Caco-2 (cell line): ENCODE data around the gene PSKH1. TPM values are rescaled to one million over a fixed set of nuclear protein-coding genes. Genes with fewer than 3 reads are reported as not detected.

Source experiments
- BruUV-seq: library from RNA; stranded (reverse); fragments of 400-500 nt; replicated peaks from 2 replicates; lab custom pipeline; 2021; lab: Mats Ljungman, UMichigan
- CTCF ChIA-PET: fragments of 300-600 bp; sonication (Branson Sonifier 250); formaldehyde crosslinking; loops from one replicate; lab custom pipeline; 2022; ENCODE audit warnings: antibody characterized with exemption; lab: Charles Lee
- POLR2A ChIA-PET: fragments of 300-600 bp; sonication (Branson Sonifier 250); formaldehyde crosslinking; loops from one replicate; lab custom pipeline; 2022; ENCODE audit warnings: antibody characterized with exemption; lab: Charles Lee
- DNase-seq, 2 experiments: peaks; one replicate each; pipeline versions ENCODE4 v3.0.0 to v3.0.0-alpha.2; 2020 to 2022
- H3K27me3 ChIP-seq: replicated peaks from 2 replicates; pipeline ENCODE4 v1.6.0; 2011; ENCODE audit warnings: low read length; ENCODE audit not compliant: control insufficient read depth, insufficient read depth
- H3K36me3 ChIP-seq: 2 replicates; pipeline ENCODE4 v1.5.1; 2011; ENCODE audit warnings: low read length; ENCODE audit not compliant: control insufficient read depth, insufficient read depth
- H3K4me1 ChIP-seq: fragments of 250-450 bp; sonication (Bioruptor Pico); 2 replicates; pipeline ENCODE4 v1.5.1; 2020; ENCODE audit warnings: mild to moderate bottlenecking
- H3K4me3 ChIP-seq: 2 replicates; pipeline ENCODE4 v1.5.1; 2011; ENCODE audit warnings: low read depth, mild to moderate bottlenecking, control low read depth, low read length
- H3K9me3 ChIP-seq: fragments of 250-450 bp; sonication (Bioruptor Pico); 2 replicates; pipeline ENCODE4 v1.5.1; 2020; ENCODE audit warnings: mild to moderate bottlenecking, moderate library complexity
- H3K27ac Mint-ChIP-seq: one replicate; pipeline ENCODE4 v1.8.0; 2022; ENCODE audit warnings: mixed read lengths; ENCODE audit not compliant: unreplicated experiment
- H3K27me3 Mint-ChIP-seq: one replicate; pipeline ENCODE4 v1.8.0; 2022; ENCODE audit warnings: mixed read lengths; ENCODE audit not compliant: insufficient read depth, unreplicated experiment
- H3K36me3 Mint-ChIP-seq: one replicate; pipeline ENCODE4 v1.8.0; 2022; ENCODE audit warnings: mild to moderate bottlenecking, mixed read lengths; ENCODE audit not compliant: insufficient read depth, unreplicated experiment
- H3K4me1 Mint-ChIP-seq: one replicate; pipeline ENCODE4 v1.8.0; 2022; ENCODE audit warnings: low read depth, mixed read lengths; ENCODE audit not compliant: unreplicated experiment
- H3K4me3 Mint-ChIP-seq: one replicate; pipeline ENCODE4 v1.8.0; 2022; ENCODE audit warnings: mild to moderate bottlenecking, moderate library complexity, mixed read lengths; ENCODE audit not compliant: unreplicated experiment
- H3K9me3 Mint-ChIP-seq: one replicate; pipeline ENCODE4 v1.8.0; 2022; ENCODE audit warnings: mixed read lengths; ENCODE audit not compliant: unreplicated experiment
- intact Hi-C: fragments of 100-400 bp; cut with micrococcal nuclease; formaldehyde crosslinking; loops from one replicate; pipeline ENCODE4 v1.10.0; 2022; ENCODE audit not compliant: unreplicated experiment
- total RNA-seq: library from RNA; stranded (reverse); gene quantifications from 2 replicates; pipeline ENCODE4 v1.2.3, GENCODE V29; 2022
- TF ChIP-seq, protein P1 (sequence below), 2 experiments: fragments of 200-600 bp in 1 of 2; IDR thresholded peaks; 1 replicate in 1 of 2; 2 replicates in 1 of 2; pipeline versions ENCODE4 v1.5.1 to v1.8.0; 2011 to 2022; ENCODE audit warnings: antibody characterized with exemption in 1 of 2, control low read depth in 1 of 2, inconsistent platforms in 1 of 2, low read depth in 1 of 2, low read length in 1 of 2, mild to moderate bottlenecking in 1 of 2, moderate library complexity in 1 of 2; ENCODE audit not compliant: insufficient read depth in 1 of 2, severe bottlenecking in 1 of 2, unreplicated experiment in 1 of 2

PSKH1 gene
- total RNA-seq, 1 experiment from 2014 or later, result 41.3 TPM

DNA sequence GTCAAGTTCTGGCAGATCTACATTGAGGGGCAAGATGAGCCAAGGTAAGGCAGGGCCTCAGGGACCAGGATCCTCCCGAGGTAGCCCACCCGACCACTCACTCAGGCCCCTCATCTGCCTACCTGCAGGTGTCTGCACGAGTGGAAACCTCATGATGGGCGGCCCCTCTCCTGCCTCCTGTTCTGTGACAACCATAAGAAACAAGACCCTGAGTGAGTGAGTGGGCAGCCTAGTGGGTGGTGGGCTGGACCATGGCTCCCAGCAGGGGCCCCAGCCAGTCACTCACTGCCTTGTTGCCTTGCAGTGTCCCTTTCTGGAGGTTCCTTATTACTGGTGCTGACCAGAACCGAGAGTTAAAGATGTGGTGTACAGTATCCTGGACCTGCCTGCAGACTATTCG lies 14.8 kb upstream of the PSKH1 start:
- Histone ChIP-seq H3K27me3 (no peaks in the 10 kb centered on the region), H3K4me1 (peaks cover 23% of the 10 kb centered on the region), H3K36me3 (peaks cover 21% of the 10 kb centered on the region), H3K4me3 (no peak overlapping the region), H3K9me3 (no peaks in the 10 kb centered on the region)
- Mint-ChIP-seq H3K4me3 (no peak overlapping the region), H3K4me1 (peaks cover 42% of the 10 kb centered on the region), H3K27ac (no peak overlapping the region), H3K9me3 (no peaks in the 10 kb centered on the region), H3K36me3 (peaks cover 78% of the 10 kb centered on the region), H3K27me3 (no peaks in the 10 kb centered on the region)
- DNase-seq, result no peak
- intact Hi-C loops, result no loop called here
- TF ChIP-seq, protein P1, sequence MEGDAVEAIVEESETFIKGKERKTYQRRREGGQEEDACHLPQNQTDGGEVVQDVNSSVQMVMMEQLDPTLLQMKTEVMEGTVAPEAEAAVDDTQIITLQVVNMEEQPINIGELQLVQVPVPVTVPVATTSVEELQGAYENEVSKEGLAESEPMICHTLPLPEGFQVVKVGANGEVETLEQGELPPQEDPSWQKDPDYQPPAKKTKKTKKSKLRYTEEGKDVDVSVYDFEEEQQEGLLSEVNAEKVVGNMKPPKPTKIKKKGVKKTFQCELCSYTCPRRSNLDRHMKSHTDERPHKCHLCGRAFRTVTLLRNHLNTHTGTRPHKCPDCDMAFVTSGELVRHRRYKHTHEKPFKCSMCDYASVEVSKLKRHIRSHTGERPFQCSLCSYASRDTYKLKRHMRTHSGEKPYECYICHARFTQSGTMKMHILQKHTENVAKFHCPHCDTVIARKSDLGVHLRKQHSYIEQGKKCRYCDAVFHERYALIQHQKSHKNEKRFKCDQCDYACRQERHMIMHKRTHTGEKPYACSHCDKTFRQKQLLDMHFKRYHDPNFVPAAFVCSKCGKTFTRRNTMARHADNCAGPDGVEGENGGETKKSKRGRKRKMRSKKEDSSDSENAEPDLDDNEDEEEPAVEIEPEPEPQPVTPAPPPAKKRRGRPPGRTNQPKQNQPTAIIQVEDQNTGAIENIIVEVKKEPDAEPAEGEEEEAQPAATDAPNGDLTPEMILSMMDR (IDR thresholded peaks at IDR 0.05; ENCODE audit: insufficient read depth in 1 of 2, low read depth in 1 of 2, low read length in 1 of 2, severe bottlenecking in 1 of 2, unreplicated experiment in 1 of 2), result no peak
- no TSS peak for BruUV-seq
- CTCF ChIA-PET, result interaction anchor here (1.3 kb wide), 1 partner anchor 62 kb away, joined by 3 read pairs; no protein-coding TSS in a partner anchor
- POLR2A ChIA-PET, result no interaction called here

DNA sequence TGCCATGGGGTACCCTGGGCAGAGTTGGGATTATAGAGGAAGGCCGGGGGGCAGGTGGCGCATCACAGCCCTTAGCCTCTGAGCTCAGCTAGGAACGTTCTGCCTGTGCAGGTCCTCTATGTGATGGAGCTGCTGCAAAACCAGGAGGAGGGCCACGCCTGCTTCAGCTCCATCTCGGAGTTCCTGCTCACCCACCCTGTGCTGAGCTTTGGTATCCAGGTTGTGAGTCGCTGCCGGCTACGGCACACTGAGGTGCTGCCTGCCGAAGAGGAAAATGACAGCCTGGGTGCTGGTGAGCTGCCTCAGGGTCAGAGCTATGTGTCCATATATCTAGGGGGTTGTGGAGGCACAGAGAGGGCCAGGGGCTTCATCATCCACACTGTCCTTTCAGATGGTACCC lies 14.2 kb upstream of the PSKH1 start:
- H3K36me3 ChIP-seq, result peaks cover 21% of the 10 kb centered on the region

GRCh38 chr16:67879462-67879861 lies 13.6 kb upstream of the PSKH1 start:
- TF ChIP-seq, protein P1 (IDR thresholded peaks at IDR 0.05; ENCODE audit: insufficient read depth in 1 of 2, low read depth in 1 of 2, low read length in 1 of 2, severe bottlenecking in 1 of 2, unreplicated experiment in 1 of 2), result no peak
- no peak for DNase-seq
- H3K27ac Mint-ChIP-seq, result no peak overlapping the region
- BruUV-seq, result no TSS peak
- intact Hi-C loops, result no loop called here
- POLR2A ChIA-PET, result no interaction called here
- H3K27me3 ChIP-seq, result no peaks in the 10 kb centered on the region
- no peak overlapping the region for H3K4me3 ChIP-seq
- peaks cover 85% of the 10 kb centered on the region for H3K36me3 Mint-ChIP-seq
- no peaks in the 10 kb centered on the region for H3K27me3 Mint-ChIP-seq
- CTCF ChIA-PET, result interaction anchor here (1.6 kb wide), 1 partner anchor 14 kb away, joined by 4 read pairs; no protein-coding TSS in a partner anchor
- H3K4me3 Mint-ChIP-seq, result no peak overlapping the region
- H3K36me3 ChIP-seq, result peaks cover 19% of the 10 kb centered on the region
- no peaks in the 10 kb centered on the region for H3K9me3 Mint-ChIP-seq
- H3K9me3 ChIP-seq, result no peaks in the 10 kb centered on the region
- peaks cover 30% of the 10 kb centered on the region for H3K4me1 ChIP-seq
- H3K4me1 Mint-ChIP-seq, result peaks cover 44% of the 10 kb centered on the region

More for the DNA sequence above, 14.2 kb upstream of the PSKH1 start:
- peaks cover 80% of the 10 kb centered on the region for H3K36me3 Mint-ChIP-seq
- no peak for DNase-seq
- ChIA-PET CTCF (interaction anchor here (1.3 kb wide), 1 partner anchor 62 kb away, joined by 3 read pairs; no protein-coding TSS in a partner anchor), POLR2A (no interaction called here)
- no TSS peak for BruUV-seq
- H3K27me3 Mint-ChIP-seq, result no peaks in the 10 kb centered on the region
- H3K4me3 ChIP-seq, result no peak overlapping the region
- H3K4me3 Mint-ChIP-seq, result no peak overlapping the region
- no peaks in the 10 kb centered on the region for H3K27me3 ChIP-seq
- peaks cover 45% of the 10 kb centered on the region for H3K4me1 Mint-ChIP-seq
- H3K4me1 ChIP-seq, result peaks cover 29% of the 10 kb centered on the region
- intact Hi-C loops, result no loop called here
- H3K27ac Mint-ChIP-seq, result no peak overlapping the region
- TF ChIP-seq, protein P1 (IDR thresholded peaks at IDR 0.05; ENCODE audit: insufficient read depth in 1 of 2, low read depth in 1 of 2, low read length in 1 of 2, severe bottlenecking in 1 of 2, unreplicated experiment in 1 of 2), result no peak
- no peaks in the 10 kb centered on the region for H3K9me3 Mint-ChIP-seq
- no peaks in the 10 kb centered on the region for H3K9me3 ChIP-seq
